Stimulated activated CD8-positive, alpha-beta memory T cell treated with anti-CD3 and anti-CD28 coated beads, Interleukin-4, amount 100 ng/mL, for 1 hour (primary cell): ENCODE measurements around the gene COA7.
A peak's percentile ranks its signal among the peaks of the same experiment; 100 is the strongest.

Source experiments
- DNase-seq, 2 donors: peaks; one replicate each; pipeline ENCODE4 v3.0.0-alpha.2; 2020; ENCODE audit warnings: low read depth in 2 of 2, low spot score in 1 of 2

The COA7 gene

DNA sequence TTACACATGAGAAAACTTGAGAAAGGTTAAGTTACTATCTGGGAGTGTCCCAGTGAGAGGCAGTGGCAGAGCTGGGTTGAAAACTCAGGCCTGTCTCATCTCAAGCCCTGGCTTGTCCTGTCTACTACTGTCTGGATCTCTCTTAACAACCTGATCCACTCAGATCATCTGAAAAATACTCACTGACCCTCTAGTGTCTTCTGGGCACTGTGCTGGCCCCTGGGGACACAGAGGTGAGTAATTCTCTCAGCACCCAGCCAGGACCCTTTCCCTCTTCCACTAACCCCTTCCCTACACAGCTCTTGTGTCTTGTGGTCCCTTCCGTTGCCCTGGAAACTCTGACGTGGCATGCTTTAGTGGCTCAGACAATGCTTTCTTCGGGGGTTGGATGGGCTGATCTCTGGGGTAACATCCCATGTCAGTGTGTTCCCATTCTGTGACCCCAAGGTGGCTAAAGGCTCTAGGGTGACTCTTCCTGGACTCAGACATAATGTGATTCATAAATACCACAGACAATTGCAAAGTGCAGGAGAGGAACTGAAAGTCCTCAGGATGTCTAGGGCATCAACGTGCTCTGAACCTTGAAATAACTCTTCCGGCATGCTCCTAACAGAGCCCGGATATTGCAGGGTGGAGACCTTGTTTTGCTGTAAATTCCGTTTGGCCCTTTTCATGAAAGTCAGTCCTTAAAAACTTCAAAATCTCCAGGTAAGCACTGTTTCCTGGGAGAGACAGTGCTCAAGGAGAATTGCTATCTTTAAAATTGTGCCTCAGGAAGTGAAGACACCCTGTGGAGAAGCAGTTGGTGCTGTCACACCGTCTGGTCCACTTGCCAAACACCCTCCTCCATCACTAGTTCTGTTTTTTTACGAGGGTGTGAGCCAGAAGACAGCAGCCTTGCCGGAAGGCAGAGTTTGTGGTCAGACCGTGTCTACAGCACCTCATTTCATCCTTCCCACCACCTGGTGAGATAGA is 61.1 kb downstream of the COA7 start:
- peak; percentile 56 to 61 for DNase-seq

DNA sequence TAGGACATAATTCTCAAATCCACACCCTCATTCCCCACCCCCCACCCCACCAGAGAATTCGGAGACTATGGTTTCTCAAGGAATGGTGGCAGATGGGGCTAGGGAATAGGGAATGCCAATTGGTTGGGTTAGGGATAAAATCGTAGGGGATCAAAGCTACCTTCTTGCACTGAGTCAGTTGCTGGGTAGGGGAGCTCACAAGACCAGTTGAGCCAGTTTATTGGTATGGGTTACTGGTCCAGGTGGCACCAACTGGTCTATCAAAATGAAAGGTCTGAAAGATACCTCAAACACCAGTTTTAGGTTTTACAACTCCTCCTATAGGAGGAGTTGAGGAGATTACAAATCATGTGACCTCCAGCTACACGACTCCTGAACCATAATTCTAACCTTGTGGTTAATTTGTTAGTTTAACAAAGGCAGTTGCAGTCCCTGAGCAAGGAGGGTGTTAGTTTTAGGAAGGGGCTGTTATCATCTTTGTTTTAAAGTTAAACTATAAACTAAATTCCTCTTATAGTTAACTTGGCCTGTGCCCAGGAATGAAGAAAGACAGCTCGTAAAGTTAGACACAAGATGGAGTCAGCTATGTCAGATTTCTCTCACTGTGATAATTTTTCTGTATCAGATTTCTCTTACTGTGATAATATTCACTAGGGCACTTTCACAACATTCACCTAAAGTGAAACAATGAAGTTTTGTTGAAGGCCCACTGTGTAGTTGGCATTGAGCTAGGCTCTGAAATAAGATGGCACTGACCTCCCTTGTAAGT is 62.6 kb downstream of the COA7 start:
- no peak for DNase-seq
